ENCODE measurements around the gene COL27A1. TPM values are rescaled to one million over a fixed set of nuclear protein-coding genes. Genes with fewer than 3 reads are reported as not detected.

Gene COL27A1
- total RNA-seq, 1 donor from 2014 or later: 20.3 TPM

GRCh38 chr9:114178076-114178475 is 22.7 kb downstream of the COL27A1 start:
- Mint-ChIP-seq H3K27me3 (ENCODE audit: low read depth) (no peaks in the 10 kb centered on the region), H3K36me3 (ENCODE audit: low read depth) (no peaks in the 10 kb centered on the region), H3K4me3 (no peak overlapping the region), H3K9me3 (no peaks in the 10 kb centered on the region), H3K4me1 (peaks cover 46% of the 10 kb centered on the region), H3K27ac (ENCODE audit: unreplicated experiment) (peak overlapping the region; percentile 19)
- no peak for TF ChIP-seq CTCF (conservative IDR thresholded peaks at IDR 0.05)
- no peak for DNase-seq (ENCODE audit: low read depth, low spot score)

- H3K4me3 Mint-ChIP-seq: no peak overlapping the region
- peaks cover 38% of the 10 kb centered on the region for H3K4me1 Mint-ChIP-seq
- H3K36me3 Mint-ChIP-seq (ENCODE audit: low read depth): no peaks in the 10 kb centered on the region
- no peaks in the 10 kb centered on the region for H3K27me3 Mint-ChIP-seq (ENCODE audit: low read depth)
- no peak overlapping the region for H3K27ac Mint-ChIP-seq (ENCODE audit: unreplicated experiment)
- no peak for TF ChIP-seq CTCF (conservative IDR thresholded peaks at IDR 0.05)
- no peak for DNase-seq (ENCODE audit: low read depth, low spot score)
- H3K9me3 Mint-ChIP-seq: no peaks in the 10 kb centered on the region
These were observed 23.6 kb downstream of the COL27A1 start for GRCh38 chr9:114178756-114179450.

GRCh38 chr9:114179516-114179915 is 24.2 kb downstream of the COL27A1 start:
- no peak for DNase-seq (ENCODE audit: low read depth, low spot score)
- H3K4me3 Mint-ChIP-seq: no peak overlapping the region
- no peak for TF ChIP-seq CTCF (conservative IDR thresholded peaks at IDR 0.05)
- H3K4me1 Mint-ChIP-seq: peaks cover 33% of the 10 kb centered on the region
- no peaks in the 10 kb centered on the region for H3K9me3 Mint-ChIP-seq
- no peak overlapping the region for H3K27ac Mint-ChIP-seq (ENCODE audit: unreplicated experiment)
- H3K27me3 Mint-ChIP-seq (ENCODE audit: low read depth): no peaks in the 10 kb centered on the region
- H3K36me3 Mint-ChIP-seq (ENCODE audit: low read depth): no peaks in the 10 kb centered on the region

- Mint-ChIP-seq H3K4me3 (no peak overlapping the region), H3K9me3 (no peaks in the 10 kb centered on the region), H3K27me3 (ENCODE audit: low read depth) (no peaks in the 10 kb centered on the region), H3K36me3 (ENCODE audit: low read depth) (no peaks in the 10 kb centered on the region), H3K27ac (ENCODE audit: unreplicated experiment) (no peak overlapping the region), H3K4me1 (peaks cover 34% of the 10 kb centered on the region)
- DNase-seq (ENCODE audit: low read depth, low spot score): no peak
- TF ChIP-seq CTCF (conservative IDR thresholded peaks at IDR 0.05): no peak
These were observed 25.6 kb downstream of the COL27A1 start for GRCh38 chr9:114180696-114181606.

- no peak for DNase-seq (ENCODE audit: low read depth, low spot score)
- Mint-ChIP-seq H3K4me3 (no peak overlapping the region), H3K27me3 (ENCODE audit: low read depth) (no peaks in the 10 kb centered on the region), H3K4me1 (peaks cover 30% of the 10 kb centered on the region), H3K9me3 (no peaks in the 10 kb centered on the region), H3K27ac (ENCODE audit: unreplicated experiment) (no peak overlapping the region), H3K36me3 (ENCODE audit: low read depth) (peaks cover 6% of the 10 kb centered on the region)
- no peak for TF ChIP-seq CTCF (conservative IDR thresholded peaks at IDR 0.05)
These were observed 26.5 kb downstream of the COL27A1 start for GRCh38 chr9:114181607-114182409.
